Transverse colon (tissue), 4 donors: ENCODE measurements around the gene SHE.

Source experiments
- CTCF ChIP-seq, 5 experiments: fragments of 200-600 bp in 3 of 5; fragments of 450-650 bp in 2 of 5; sonication (generic) in 3 of 5; IDR thresholded peaks; 1 replicate in 2 of 5; 2 replicates in 3 of 5; pipeline ENCODE4 v1.5.1; 2016 to 2017; ENCODE audit warnings: antibody characterized with exemption in 5 of 5, inconsistent platforms in 3 of 5, mild to moderate bottlenecking in 2 of 5, moderate library complexity in 1 of 5
- EP300 ChIP-seq: sonication (generic); formaldehyde crosslinking; IDR thresholded peaks from one replicate; pipeline ENCODE4 v1.6.1; 2017; ENCODE audit warnings: antibody characterized with exemption, low read depth
- POLR2A ChIP-seq: fragments of 450-650 bp; IDR thresholded peaks from one replicate; pipeline ENCODE4 v1.6.1; 2016; ENCODE audit warnings: antibody characterized with exemption, mild to moderate bottlenecking, moderate library complexity
- POLR2AphosphoS5 ChIP-seq, 3 donors: sonication (generic); formaldehyde crosslinking; IDR thresholded peaks; one replicate each; pipeline ENCODE4 v1.6.1; 2016; ENCODE audit warnings: antibody characterized with exemption in 3 of 3

- TF ChIP-seq POLR2A (no peak), CTCF (IDR thresholded peaks at IDR 0.05) (no peak), EP300 (no peak), POLR2AphosphoS5 (IDR thresholded peaks at IDR 0.05) (no peak)
These were observed 45.6 kb downstream of the SHE start for GRCh38 chr1:154456631-154457030.
